T-helper 22 cell (primary cell): ENCODE results near the gene TUBA1B.

Experiments
- DNase-seq: peaks from one replicate; pipeline ENCODE4 v3.0.0-alpha.2; 2020; ENCODE audit warnings: low read depth

TUBA1B gene

GRCh38 chr12:49089821-49090773 lies 41.1 kb downstream of the TUBA1B start:
- no peak for DNase-seq

DNA sequence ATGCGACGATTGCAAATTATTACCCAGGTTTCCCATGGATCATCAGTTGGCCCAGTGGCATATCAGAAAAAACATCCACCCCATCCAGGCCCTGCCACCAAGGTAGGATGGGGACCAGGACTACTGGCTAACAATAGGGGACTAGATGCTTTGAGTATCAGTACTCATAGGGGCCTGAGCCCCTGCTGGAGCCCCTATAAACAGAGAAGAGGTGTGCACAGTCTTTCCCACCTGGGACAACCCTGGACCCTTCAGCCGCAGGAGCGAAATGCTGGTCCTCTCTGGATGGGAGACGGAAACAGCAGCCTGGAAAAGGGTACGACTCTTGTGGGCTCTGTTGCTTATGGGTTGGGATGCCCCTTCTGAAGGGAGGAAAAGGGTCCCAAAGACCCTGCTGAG lies 42.3 kb downstream of the TUBA1B start:
- no peak for DNase-seq

DNA sequence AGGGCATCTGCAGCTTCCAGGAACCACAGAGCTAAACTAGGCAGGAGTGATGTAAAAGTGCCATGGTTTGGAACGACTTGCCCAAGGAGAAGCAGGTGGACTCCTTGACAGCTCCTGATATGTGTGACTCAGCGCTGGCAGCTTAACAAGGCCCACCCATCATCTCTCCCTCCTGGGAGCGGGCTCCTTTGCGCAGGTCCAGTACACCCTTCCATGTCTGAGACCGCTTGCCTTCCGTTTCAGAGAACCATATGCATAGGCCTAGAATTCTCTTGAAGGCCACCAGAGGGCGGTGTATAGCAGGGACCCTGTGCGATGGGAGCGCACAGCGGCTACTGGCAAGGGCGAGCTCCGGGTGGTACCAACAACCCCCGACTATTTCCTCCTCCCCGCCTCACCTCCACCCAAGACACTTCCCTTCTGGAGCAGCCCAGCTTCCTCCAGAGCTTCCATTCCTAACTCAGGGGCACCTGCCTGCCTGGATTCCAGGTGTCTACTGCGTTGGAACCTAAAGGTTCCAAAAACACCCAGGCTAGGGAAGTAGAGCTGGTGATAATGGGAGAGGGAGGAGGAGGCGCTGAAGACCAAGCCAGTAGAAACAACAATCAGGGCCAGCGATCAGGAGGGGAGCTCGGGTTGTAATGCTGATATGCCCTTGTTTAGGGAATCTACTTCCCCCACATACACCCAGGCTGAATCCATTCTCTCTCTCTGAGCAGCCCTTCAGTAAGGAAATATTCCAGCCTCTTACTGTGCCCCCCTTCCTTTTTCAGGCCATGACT lies 42.9 kb downstream of the TUBA1B start:
- DNase-seq, result peak; percentile 41

DNA sequence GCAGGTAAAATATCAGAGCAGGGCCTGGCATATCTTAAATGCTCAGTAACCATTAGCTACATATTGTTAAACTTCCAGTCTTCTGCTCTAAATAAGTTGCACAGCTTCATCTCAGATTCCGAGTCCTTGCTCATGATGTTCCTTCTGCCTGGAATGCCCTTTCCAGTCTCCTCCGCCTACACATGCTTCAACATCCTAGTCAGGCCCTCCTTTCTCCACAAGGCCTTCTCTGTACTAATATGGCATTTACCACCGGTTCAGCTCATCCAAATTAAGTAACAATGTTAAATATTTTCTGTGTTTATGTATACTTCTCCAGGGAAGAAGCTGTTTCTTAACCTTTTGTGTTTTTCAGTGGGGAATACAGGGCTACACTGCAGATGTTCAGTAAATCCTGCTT lies 45.1 kb downstream of the TUBA1B start:
- DNase-seq, result no peak

- DNase-seq, result no peak
These were observed 46.8 kb downstream of the TUBA1B start for GRCh38 chr12:49084438-49084837.

DNA sequence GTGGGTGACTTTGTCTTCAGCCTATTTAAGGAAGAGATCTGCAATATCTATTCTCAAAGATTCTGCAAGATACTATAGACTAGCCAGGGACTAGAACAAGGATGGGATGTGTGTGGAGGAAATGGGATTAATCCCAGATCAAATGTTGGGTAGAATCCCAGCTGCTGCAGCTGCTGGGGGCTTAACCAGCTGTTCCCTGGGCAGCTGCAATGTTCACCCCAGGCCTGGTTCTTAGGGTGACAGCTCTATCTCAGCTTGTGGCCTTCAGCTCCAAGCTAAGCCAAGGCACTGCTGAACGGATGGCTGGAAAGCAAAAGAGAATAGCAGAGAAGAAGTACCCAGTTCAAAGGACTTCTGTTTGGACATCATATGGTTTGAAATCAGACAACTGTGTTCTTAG lies 51.4 kb downstream of the TUBA1B start:
- no peak for DNase-seq
